WTC11 (cell line): ENCODE results near the gene ACO2. TPM values are rescaled to one million over a fixed set of nuclear protein-coding genes. Genes with fewer than 3 reads are reported as not detected.
A peak's percentile ranks its signal among the peaks of the same experiment; 100 is the strongest.

Experiments used
- CBFB ChIP-seq: sonication (generic); formaldehyde crosslinking; IDR thresholded peaks from 2 replicates; pipeline ENCODE4 v1.8.1; 2022; ENCODE audit warnings: mild to moderate bottlenecking, low read depth, missing genetic modification reagents
- CREM ChIP-seq: sonication (generic); formaldehyde crosslinking; IDR thresholded peaks from 2 replicates; pipeline ENCODE4 v1.8.1; 2022; ENCODE audit warnings: mild to moderate bottlenecking, missing genetic modification reagents, moderate library complexity
- CTCF ChIP-seq: fragments of 200-600 bp; IDR thresholded peaks from 2 replicates; pipeline ENCODE4 v1.8.0; 2022; ENCODE audit warnings: antibody characterized with exemption
- EMX1 ChIP-seq: fragments of 250-450 bp; sonication (Bioruptor Pico); IDR thresholded peaks from 2 replicates; pipeline ENCODE4 v1.8.0; 2021; ENCODE audit warnings: mild to moderate bottlenecking
- ERG ChIP-seq: fragments of 250-450 bp; sonication (Bioruptor Pico); IDR thresholded peaks from 2 replicates; pipeline ENCODE4 v1.8.0; 2021; ENCODE audit warnings: mild to moderate bottlenecking
- ETV6 ChIP-seq: sonication (generic); formaldehyde crosslinking; IDR thresholded peaks from 2 replicates; pipeline ENCODE4 v1.8.1; 2022; ENCODE audit warnings: mild to moderate bottlenecking, missing genetic modification reagents
- FOXP4 ChIP-seq: sonication (generic); formaldehyde crosslinking; IDR thresholded peaks from 2 replicates; pipeline ENCODE4 v1.8.0; 2022; ENCODE audit warnings: mild to moderate bottlenecking, missing genetic modification reagents
- HMGXB4 ChIP-seq: sonication (generic); formaldehyde crosslinking; IDR thresholded peaks from 2 replicates; pipeline ENCODE4 v1.8.1; 2023; ENCODE audit warnings: mild to moderate bottlenecking, moderate library complexity, missing genetic modification reagents
- IRF2 ChIP-seq: sonication (generic); formaldehyde crosslinking; IDR thresholded peaks from 2 replicates; pipeline ENCODE4 v1.8.0; 2022; ENCODE audit warnings: low read depth, missing genetic modification reagents, borderline replicate concordance
- JAZF1 ChIP-seq: fragments of 250-450 bp; sonication (Bioruptor Pico); IDR thresholded peaks from 2 replicates; pipeline ENCODE4 v1.9.0; 2021; ENCODE audit warnings: moderate library complexity, mild to moderate bottlenecking, inconsistent platforms
- MAX ChIP-seq: sonication (generic); formaldehyde crosslinking; IDR thresholded peaks from 2 replicates; pipeline ENCODE4 v1.8.0; 2022; ENCODE audit warnings: mild to moderate bottlenecking, missing genetic modification reagents
- MYBL2 ChIP-seq: sonication (generic); formaldehyde crosslinking; IDR thresholded peaks from 2 replicates; pipeline ENCODE4 v1.8.1; 2023; ENCODE audit warnings: mild to moderate bottlenecking, moderate library complexity, missing genetic modification reagents
- NFYB ChIP-seq: sonication (generic); formaldehyde crosslinking; conservative IDR thresholded peaks from 2 replicates; pipeline ENCODE4 v1.8.0; 2022; ENCODE audit warnings: low read depth, missing genetic modification reagents
- RELA ChIP-seq: sonication (generic); formaldehyde crosslinking; IDR thresholded peaks from 2 replicates; pipeline ENCODE4 v1.8.1; 2022; ENCODE audit warnings: missing genetic modification reagents, mild to moderate bottlenecking, borderline replicate concordance
- SP1 ChIP-seq: sonication (generic); formaldehyde crosslinking; conservative IDR thresholded peaks from 2 replicates; pipeline ENCODE4 v1.8.1; 2022; ENCODE audit warnings: missing genetic modification reagents
- STAT6 ChIP-seq: sonication (generic); formaldehyde crosslinking; conservative IDR thresholded peaks from 2 replicates; pipeline ENCODE4 v1.8.1; 2023; ENCODE audit warnings: mild to moderate bottlenecking, low read depth, missing genetic modification reagents, moderate library complexity
- TEAD1 ChIP-seq: sonication (generic); formaldehyde crosslinking; IDR thresholded peaks from 2 replicates; pipeline ENCODE4 v1.8.0; 2022; ENCODE audit warnings: mild to moderate bottlenecking, missing genetic modification reagents
- TP53 ChIP-seq: sonication (generic); formaldehyde crosslinking; IDR thresholded peaks from 2 replicates; pipeline ENCODE4 v1.8.1; 2023; ENCODE audit warnings: mild to moderate bottlenecking, missing genetic modification reagents
- ZBTB21 ChIP-seq: sonication (generic); formaldehyde crosslinking; IDR thresholded peaks from 2 replicates; pipeline ENCODE4 v1.8.1; 2023; ENCODE audit warnings: mild to moderate bottlenecking, missing genetic modification reagents, borderline replicate concordance
- ZNF138 ChIP-seq: sonication (generic); formaldehyde crosslinking; conservative IDR thresholded peaks from 2 replicates; pipeline ENCODE4 v1.8.1; 2022; ENCODE audit warnings: mild to moderate bottlenecking, moderate library complexity, missing genetic modification reagents
- ZNF232 ChIP-seq: sonication (generic); formaldehyde crosslinking; IDR thresholded peaks from 2 replicates; pipeline ENCODE4 v1.8.0; 2022; ENCODE audit warnings: mild to moderate bottlenecking, missing genetic modification reagents
- ZNF532 ChIP-seq: fragments of 250-450 bp; sonication (Bioruptor Pico); IDR thresholded peaks from 2 replicates; pipeline ENCODE4 v1.9.0; 2021; ENCODE audit warnings: mild to moderate bottlenecking, borderline replicate concordance
- ZNF671 ChIP-seq: fragments of 250-450 bp; sonication (Bioruptor Pico); IDR thresholded peaks from 2 replicates; pipeline ENCODE4 v1.8.0; 2021; ENCODE audit warnings: mild to moderate bottlenecking
- ZSCAN18 ChIP-seq: fragments of 250-450 bp; sonication (Bioruptor Pico); IDR thresholded peaks from 2 replicates; pipeline ENCODE4 v2.1.2; 2022; ENCODE audit warnings: mild to moderate bottlenecking, moderate library complexity
- total RNA-seq: library from RNA; stranded (reverse); gene quantifications from 3 replicates; pipeline ENCODE4 v1.2.3, GENCODE V29; 2021

The ACO2 gene
- total RNA-seq, 1 experiment from 2014 or later = 104 TPM

- TF ChIP-seq FOXP4 (CRISPR knock-in tag) (no peak; the same call in 1 of the 2 replicates), ERG (CRISPR knock-in tag) (no peak), EMX1 (CRISPR knock-in tag) (no peak), ZNF138 (CRISPR knock-in tag) (no peak), CREM (CRISPR knock-in tag) (peak; percentile 77; the same call in 1 of the 2 replicates), ZSCAN18 (no peak), JAZF1 (no peak), ZNF232 (no peak), ETV6 (CRISPR knock-in tag) (0 out of 2 replicates have a peak, but pooled peaks have one; percentile 84), IRF2 (CRISPR knock-in tag) (no peak), STAT6 (CRISPR knock-in tag) (no peak), ZNF532 (CRISPR knock-in tag) (no peak), RELA (CRISPR knock-in tag) (no peak), CBFB (CRISPR knock-in tag) (no peak), HMGXB4 (CRISPR knock-in tag) (no peak), MYBL2 (CRISPR knock-in tag) (0 out of 2 replicates have a peak, but pooled peaks have one; percentile 16), MAX (no peak), SP1 (CRISPR knock-in tag) (peak; percentile 87), CTCF (no peak), TP53 (CRISPR knock-in tag) (no peak), TEAD1 (CRISPR knock-in tag) (no peak; the same call in 1 of the 2 replicates), ZBTB21 (CRISPR knock-in tag) (peak; percentile 87; the same call in 1 of the 2 replicates), NFYB (CRISPR knock-in tag) (peak; percentile 71), ZNF671 (CRISPR knock-in tag) (no peak)
These were observed 20.6 kb upstream of the ACO2 start (continued) for GRCh38 chr22:41448189-41448808.
